ENCODE measurements around the gene CPLANE1. TPM values are rescaled to one million over a fixed set of nuclear protein-coding genes. Genes with fewer than 3 reads are reported as not detected.

CPLANE1 gene
- total RNA-seq, 3 donors from 2014 or later: 8.5 to 21.6 (median 13.6) TPM

- Histone ChIP-seq H3K4me1 (ENCODE audit: low read depth) (no peaks in the 10 kb centered on the region), H3K9me3 (no peaks in the 10 kb centered on the region), H3K36me3 (ENCODE audit: low read depth) (no peaks in the 10 kb centered on the region), H3K4me3 (no peak overlapping the region)
- ATAC-seq (no peak), DNase-seq (no peak)
- TF ChIP-seq CTCF (IDR thresholded peaks at IDR 0.05): no peak
- intact Hi-C loops (cut with DNase I, micrococcal nuclease): no loop called here
These were observed 61.7 kb downstream of the CPLANE1 start for GRCh38 chr5:37187465-37187977.

- intact Hi-C loops (cut with DNase I, micrococcal nuclease): no loop called here
- H3K9me3 ChIP-seq: no peaks in the 10 kb centered on the region
- no peaks in the 10 kb centered on the region for H3K36me3 ChIP-seq (ENCODE audit: low read depth)
- TF ChIP-seq CTCF (IDR thresholded peaks at IDR 0.05): no peak
- DNase-seq: no peak
- no peak overlapping the region for H3K4me3 ChIP-seq
- no peaks in the 10 kb centered on the region for H3K4me1 ChIP-seq (ENCODE audit: low read depth)
- no peak for ATAC-seq
These were observed 64.3 kb downstream of the CPLANE1 start for GRCh38 chr5:37184748-37185364.

GRCh38 chr5:37182667-37183066 is 66.5 kb downstream of the CPLANE1 start:
- no peak for ATAC-seq
- no peaks in the 10 kb centered on the region for H3K9me3 ChIP-seq
- TF ChIP-seq CTCF (IDR thresholded peaks at IDR 0.05): no peak
- no peaks in the 10 kb centered on the region for H3K36me3 ChIP-seq (ENCODE audit: low read depth)
- H3K4me1 ChIP-seq (ENCODE audit: low read depth): no peaks in the 10 kb centered on the region
- H3K4me3 ChIP-seq: no peak overlapping the region
- DNase-seq: no peak
- intact Hi-C loops (cut with DNase I, micrococcal nuclease): no loop called here

- DNase-seq (no peak), ATAC-seq (no peak)
- intact Hi-C loops (cut with DNase I, micrococcal nuclease): no loop called here
- no peaks in the 10 kb centered on the region for H3K4me1 ChIP-seq (ENCODE audit: low read depth)
- H3K36me3 ChIP-seq (ENCODE audit: low read depth): no peaks in the 10 kb centered on the region
- TF ChIP-seq CTCF (IDR thresholded peaks at IDR 0.05): no peak
- H3K4me3 ChIP-seq: no peak overlapping the region
- no peaks in the 10 kb centered on the region for H3K9me3 ChIP-seq
These were observed 74.2 kb downstream of the CPLANE1 start for GRCh38 chr5:37174928-37175327.

DNA sequence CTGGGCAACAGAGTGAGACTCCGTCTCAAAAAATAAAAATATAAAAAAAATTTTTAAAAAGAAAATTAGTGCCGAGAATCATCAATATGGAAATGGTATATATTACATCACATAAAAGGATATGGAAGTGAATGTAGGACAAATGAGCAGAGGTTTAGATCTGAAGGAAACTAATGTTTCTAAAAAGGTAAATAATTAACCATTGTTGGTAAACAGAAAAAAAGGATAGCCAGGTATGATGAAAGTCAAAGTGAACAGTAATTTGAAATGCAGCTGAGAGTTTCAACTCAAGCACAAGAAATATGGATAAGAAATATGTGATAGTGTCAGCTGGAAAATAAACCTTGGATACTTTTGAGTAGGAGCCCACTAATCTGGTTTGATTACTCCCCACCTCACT is 76.2 kb downstream of the CPLANE1 start:
- no peak for DNase-seq
- Histone ChIP-seq H3K36me3 (ENCODE audit: low read depth) (no peaks in the 10 kb centered on the region), H3K4me1 (ENCODE audit: low read depth) (no peaks in the 10 kb centered on the region), H3K4me3 (no peak overlapping the region), H3K9me3 (no peaks in the 10 kb centered on the region)
- TF ChIP-seq CTCF (IDR thresholded peaks at IDR 0.05): no peak
- ATAC-seq: no peak
- intact Hi-C loops (cut with DNase I, micrococcal nuclease): no loop called here

GRCh38 chr5:37170856-37171255 is 78.3 kb downstream of the CPLANE1 start:
- intact Hi-C loops (cut with DNase I, micrococcal nuclease): no loop called here
- ATAC-seq (no peak), DNase-seq (no peak)
- H3K36me3 ChIP-seq (ENCODE audit: low read depth): no peaks in the 10 kb centered on the region
- H3K4me1 ChIP-seq (ENCODE audit: low read depth): no peaks in the 10 kb centered on the region
- H3K4me3 ChIP-seq: no peak overlapping the region
- H3K9me3 ChIP-seq: no peaks in the 10 kb centered on the region
- TF ChIP-seq CTCF (IDR thresholded peaks at IDR 0.05): no peak
